Measurements from ENCODE around the gene MAST1. TPM values are rescaled to one million over a fixed set of nuclear protein-coding genes. Genes with fewer than 3 reads are reported as not detected.
"Not testable (repeated sequence)": the region's sequence is repeated elsewhere in the genome, so short reads cannot be mapped to it uniquely, and the experiment has no call there.

MAST1 gene
- polyA plus RNA-seq, 2 of the 4 experiments (the other 2 are of a cell fraction) = 1.4 to 2.2 TPM

DNA sequence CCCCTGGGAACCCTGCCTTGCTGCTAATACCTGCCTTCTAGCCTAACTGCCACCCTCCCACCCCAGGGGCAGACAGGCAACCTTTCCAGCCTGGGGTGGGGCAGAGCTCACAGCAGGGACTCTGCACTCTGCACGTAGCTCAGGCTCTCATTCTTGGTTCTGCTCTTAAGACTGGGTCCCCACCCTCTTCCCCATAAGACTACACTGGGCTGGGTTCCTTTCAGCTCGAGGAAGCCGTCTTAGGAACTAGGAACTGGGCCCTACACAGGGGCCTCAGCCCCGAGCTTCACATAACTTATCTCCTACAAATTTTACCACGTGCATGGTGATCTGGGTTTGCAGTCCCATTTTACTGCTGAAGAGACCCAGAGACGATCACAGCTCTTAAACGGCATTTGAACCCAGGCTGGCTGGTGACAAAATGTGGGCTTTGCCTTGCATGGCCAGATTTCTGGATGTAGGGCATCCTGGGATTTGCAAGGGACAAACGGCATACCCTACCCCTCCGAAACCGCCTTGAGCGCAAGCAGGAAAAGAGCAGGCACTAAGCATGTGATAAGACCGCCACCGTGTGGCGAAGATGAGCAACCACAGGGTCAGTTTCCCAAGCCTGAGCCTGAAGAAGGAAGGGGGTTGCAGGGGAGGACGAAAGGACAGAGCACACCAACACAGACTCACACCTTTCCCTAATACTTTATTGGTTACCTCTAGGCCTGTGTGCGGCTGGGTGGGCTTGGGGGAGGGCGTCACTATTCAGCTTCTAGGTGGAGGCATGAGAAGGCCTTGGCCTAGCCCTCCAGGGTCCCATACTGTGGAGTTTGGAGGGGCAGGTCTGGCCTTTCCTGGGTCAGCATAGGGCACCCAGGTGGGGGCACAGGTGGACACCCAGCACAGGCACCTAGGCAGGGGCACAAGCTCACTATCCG is 41.9 kb upstream of the MAST1 start (continued):
- TF ChIP-seq TFCP2L1 (CRISPR knock-in tag; IDR thresholded peaks at IDR 0.05) (no peak; the same call in 1 of the 2 replicates), EHF (CRISPR knock-in tag; IDR thresholded peaks at IDR 0.05) (no peak), HOXA7 (CRISPR knock-in tag; IDR thresholded peaks at IDR 0.05) (no peak), JUN (IDR thresholded peaks at IDR 0.05) (no peak), RAD21 (conservative IDR thresholded peaks at IDR 0.05 in 1 of 2, IDR thresholded peaks at IDR 0.05 in 1 of 2) (peak; percentile 95 to 98)

GRCh38 chr19:12797141-12797587 is 41.2 kb upstream of the MAST1 start:
- H3K4me1 ChIP-seq = peaks cover 21% of the 10 kb centered on the region
- DNase-seq (ENCODE audit: low read depth in 1 of 2, low spot score in 1 of 2) = no peak
- ChIA-PET POLR2A (interaction anchor here (0.8 kb wide), 1 partner anchor 31 kb away, joined by 3 read pairs; no protein-coding TSS in a partner anchor), CTCF (interaction anchor here (0.6 to 17.4 kb wide), 21 partner anchors 8 to 89 kb away, joined by 3 to 901 read pairs (median 10); partner anchors contain the start of genes BEST2, GET3, HOOK2 and MAST1)
- 67% methylated on average over 6 of the region's 6 CpGs for whole genome bisulfite sequencing (ENCODE audit: missing lambda C conversion rate)
- no peak for TF ChIP-seq MAZ (IDR thresholded peaks at IDR 0.05; ENCODE audit: borderline replicate concordance, low read depth, low read length)
- no peak for TF ChIP-seq HDAC2 (IDR thresholded peaks at IDR 0.05)
- no peak for TF ChIP-seq NFE2L2 (conservative IDR thresholded peaks at IDR 0.05; ENCODE audit: low read length)
- no peak for TF ChIP-seq HOXA7 (CRISPR knock-in tag; IDR thresholded peaks at IDR 0.05)
- TF ChIP-seq, protein P1, sequence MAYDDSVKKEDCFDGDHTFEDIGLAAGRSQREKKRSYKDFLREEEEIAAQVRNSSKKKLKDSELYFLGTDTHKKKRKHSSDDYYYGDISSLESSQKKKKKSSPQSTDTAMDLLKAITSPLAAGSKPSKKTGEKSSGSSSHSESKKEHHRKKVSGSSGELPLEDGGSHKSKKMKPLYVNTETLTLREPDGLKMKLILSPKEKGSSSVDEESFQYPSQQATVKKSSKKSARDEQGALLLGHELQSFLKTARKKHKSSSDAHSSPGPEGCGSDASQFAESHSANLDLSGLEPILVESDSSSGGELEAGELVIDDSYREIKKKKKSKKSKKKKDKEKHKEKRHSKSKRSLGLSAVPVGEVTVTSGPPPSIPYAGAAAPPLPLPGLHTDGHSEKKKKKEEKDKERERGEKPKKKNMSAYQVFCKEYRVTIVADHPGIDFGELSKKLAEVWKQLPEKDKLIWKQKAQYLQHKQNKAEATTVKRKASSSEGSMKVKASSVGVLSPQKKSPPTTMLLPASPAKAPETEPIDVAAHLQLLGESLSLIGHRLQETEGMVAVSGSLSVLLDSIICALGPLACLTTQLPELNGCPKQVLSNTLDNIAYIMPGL (CRISPR knock-in tag; IDR thresholded peaks at IDR 0.05; ENCODE audit: borderline replicate concordance) = no peak
- H3K9me3 ChIP-seq = no peaks in the 10 kb centered on the region
- no peak overlapping the region; a peak in 1 of 6 replicates for H3K27ac ChIP-seq
- H3K4me3 ChIP-seq = no peak overlapping the region
- H3K4me2 ChIP-seq = no peak overlapping the region
- no peak for ATAC-seq
- FAIRE-seq = no peak

DNA sequence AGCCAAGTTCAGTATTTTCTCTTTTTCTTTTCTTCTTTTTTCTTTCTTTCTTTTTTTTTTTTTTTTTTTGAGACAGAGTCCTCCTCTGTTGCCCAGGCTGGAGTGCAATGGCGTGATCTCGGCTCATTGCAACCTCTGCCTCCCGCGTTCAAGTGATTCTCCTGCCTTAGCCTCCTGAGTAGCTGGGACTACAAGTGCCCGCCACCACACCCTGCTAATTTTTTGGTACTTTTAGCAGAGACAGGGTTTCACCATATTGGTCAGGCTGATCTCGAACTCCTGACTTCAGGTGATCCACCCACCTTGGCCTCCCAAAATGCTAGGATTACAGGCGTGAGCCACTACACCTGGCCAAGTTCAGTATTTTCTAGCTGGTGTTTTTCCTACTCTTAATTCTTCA is 40.7 kb upstream of the MAST1 start:
- not testable (repeated sequence) for H3K4me2 ChIP-seq; H3K4me3 ChIP-seq; H3K27ac ChIP-seq; ATAC-seq; H3K9me3 ChIP-seq; FAIRE-seq; DNase-seq (ENCODE audit: low read depth in 1 of 2, low spot score in 1 of 2)
- WGBS (ENCODE audit: missing lambda C conversion rate) = 81% methylated on average over 7 of the region's 7 CpGs
- ChIA-PET CTCF (interaction anchor here (0.6 to 17.4 kb wide), 13 partner anchors 8 to 89 kb away, joined by 3 to 901 read pairs (median 10); partner anchors contain the start of genes BEST2, HOOK2, MAST1 and RNASEH2A), POLR2A (interaction anchor here (0.8 kb wide), 1 partner anchor 31 kb away, joined by 3 read pairs; no protein-coding TSS in a partner anchor)
- H3K4me1 ChIP-seq = peaks cover 21% of the 10 kb centered on the region

DNA sequence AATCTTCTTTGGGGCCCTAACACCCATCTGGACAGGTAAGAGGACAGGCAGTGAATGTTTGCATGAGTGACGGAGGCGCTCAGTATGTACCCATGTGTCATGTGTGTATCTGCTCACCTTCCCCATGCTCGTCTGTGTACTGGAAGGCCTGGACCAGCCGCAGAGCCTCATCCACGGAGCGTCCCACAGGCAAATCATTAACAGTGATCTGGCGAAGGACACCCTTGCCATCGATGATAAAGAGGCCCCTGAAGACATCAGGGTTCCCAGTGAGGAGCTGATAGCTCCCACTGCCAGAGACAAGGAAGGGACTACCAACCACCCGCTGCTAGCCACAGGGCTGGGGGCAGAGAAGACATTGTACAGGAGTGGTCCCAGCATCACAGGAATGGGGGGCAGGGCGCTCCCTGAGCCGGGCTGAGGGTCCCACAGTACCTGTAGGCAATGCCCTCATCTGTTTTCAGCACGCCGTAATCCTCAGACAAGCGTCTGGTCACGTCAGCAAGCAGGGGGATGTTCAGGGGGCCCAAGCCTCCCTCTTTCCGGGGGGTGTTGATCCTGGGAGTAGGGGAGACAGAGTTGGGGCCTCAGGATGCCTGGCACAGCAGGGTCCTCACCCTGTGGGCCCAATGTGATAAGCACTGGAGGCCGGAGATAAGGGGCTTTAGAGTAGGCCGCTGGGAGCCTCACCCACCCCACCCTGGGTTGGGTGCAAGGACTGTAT is 38.4 kb upstream of the MAST1 start:
- no peak for DNase-seq (ENCODE audit: low read depth in 1 of 2, low spot score in 1 of 2)
- no peak overlapping the region for H3K4me3 ChIP-seq
- H3K9me3 ChIP-seq = no peaks in the 10 kb centered on the region
- 74% methylated on average over 12 of the region's 18 CpGs for WGBS (ENCODE audit: missing lambda C conversion rate)
- TF ChIP-seq BCL3 (IDR thresholded peaks at IDR 0.05) (no peak), ELK1 (IDR thresholded peaks at IDR 0.05; ENCODE audit: low read depth, low read length) (no peak), NR3C1 (IDR thresholded peaks at IDR 0.05) (no peak), ATOH8 (CRISPR knock-in tag; IDR thresholded peaks at IDR 0.05; ENCODE audit: low read depth) (no peak), FOSB (CRISPR knock-in tag; IDR thresholded peaks at IDR 0.05) (no peak), CEBPB (IDR thresholded peaks at IDR 0.05) (no peak), RNF2 (IDR thresholded peaks at IDR 0.05; ENCODE audit: borderline replicate concordance, low read depth) (no peak)
- POLR2A ChIA-PET = no interaction called here
- CTCF ChIA-PET = interaction anchor here (1.3 to 17.4 kb wide), 3 partner anchors 33 to 122 kb away, joined by 3 to 901 read pairs (median 44); partner anchors contain the start of gene HOOK2
- H3K4me1 ChIP-seq = peaks cover 12% of the 10 kb centered on the region
- no peak for ATAC-seq
- H3K27ac ChIP-seq = no peak overlapping the region
- H3K4me2 ChIP-seq = no peak overlapping the region
- FAIRE-seq = no peak

Measured in A549 (cell line).